HS-5 (cell line): ENCODE measurements around the gene CASP2.

Experiments
- DNase-seq: peaks from one replicate; pipeline ENCODE4 v3.0.0-alpha.2; 2012; ENCODE audit warnings: low read depth

Gene CASP2

GRCh38 chr7:143296686-143297085, 8.5 kb downstream of the CASP2 start:
- no peak for DNase-seq

DNA sequence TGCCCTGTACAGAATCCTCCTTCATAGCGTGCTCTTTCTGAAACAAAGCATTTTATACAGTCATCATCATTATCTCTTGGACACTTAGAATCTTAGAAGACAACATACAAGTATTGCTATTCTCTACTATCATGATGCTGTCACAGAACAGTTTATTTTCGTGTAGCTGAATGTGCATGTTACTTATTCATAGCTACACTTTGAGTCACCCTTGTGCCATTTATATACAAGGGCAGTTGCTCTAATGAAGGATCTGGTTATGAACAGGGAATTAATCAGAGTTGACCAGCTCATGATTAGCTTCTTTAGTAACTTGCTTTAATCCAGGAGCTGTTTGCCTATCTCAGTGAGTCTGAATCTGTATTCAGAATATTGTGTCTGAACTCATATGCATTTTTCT, 11.2 kb downstream of the CASP2 start:
- DNase-seq = no peak

DNA sequence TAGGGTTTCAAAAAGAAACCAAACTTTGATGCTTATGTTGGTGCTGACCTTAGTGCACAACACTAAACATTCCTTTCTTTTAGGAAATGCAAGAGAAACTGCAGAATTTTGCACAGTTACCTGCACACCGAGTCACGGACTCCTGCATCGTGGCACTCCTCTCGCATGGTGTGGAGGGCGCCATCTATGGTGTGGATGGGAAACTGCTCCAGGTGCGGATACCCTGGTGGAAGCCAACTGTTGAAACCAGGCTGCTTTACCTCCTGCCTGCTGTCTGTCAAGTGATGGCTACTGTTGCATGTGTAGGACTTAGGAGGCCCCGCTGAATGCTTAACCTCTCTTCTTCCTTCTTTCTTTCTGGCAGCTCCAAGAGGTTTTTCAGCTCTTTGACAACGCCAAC, 11.7 kb downstream of the CASP2 start:
- no peak for DNase-seq

- DNase-seq = no peak
Observed at GRCh38 chr7:143300959-143301935, 13.1 kb downstream of the CASP2 start.

DNA sequence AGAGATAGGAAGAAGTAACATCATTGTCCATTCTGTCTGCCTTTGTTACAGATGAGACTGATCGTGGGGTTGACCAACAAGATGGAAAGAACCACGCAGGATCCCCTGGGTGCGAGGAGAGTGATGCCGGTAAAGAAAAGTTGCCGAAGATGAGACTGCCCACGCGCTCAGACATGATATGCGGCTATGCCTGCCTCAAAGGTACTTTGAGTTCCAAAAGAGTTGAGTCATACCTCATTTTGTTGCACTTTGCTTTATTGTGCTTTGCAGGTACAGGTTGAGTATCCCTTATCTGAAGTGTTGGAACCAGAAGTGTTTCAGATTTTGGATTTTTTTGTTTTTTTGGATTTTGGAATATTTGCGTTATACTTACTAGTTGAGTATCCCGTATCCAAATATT, 15.6 kb downstream of the CASP2 start:
- no peak for DNase-seq

DNA sequence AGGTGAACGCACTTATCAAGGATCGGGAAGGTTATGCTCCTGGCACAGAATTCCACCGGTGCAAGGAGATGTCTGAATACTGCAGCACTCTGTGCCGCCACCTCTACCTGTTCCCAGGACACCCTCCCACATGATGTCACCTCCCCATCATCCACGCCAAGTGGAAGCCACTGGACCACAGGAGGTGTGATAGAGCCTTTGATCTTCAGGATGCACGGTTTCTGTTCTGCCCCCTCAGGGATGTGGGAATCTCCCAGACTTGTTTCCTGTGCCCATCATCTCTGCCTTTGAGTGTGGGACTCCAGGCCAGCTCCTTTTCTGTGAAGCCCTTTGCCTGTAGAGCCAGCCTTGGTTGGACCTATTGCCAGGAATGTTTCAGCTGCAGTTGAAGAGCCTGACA, 16.8 kb downstream of the CASP2 start:
- DNase-seq = no peak

DNA sequence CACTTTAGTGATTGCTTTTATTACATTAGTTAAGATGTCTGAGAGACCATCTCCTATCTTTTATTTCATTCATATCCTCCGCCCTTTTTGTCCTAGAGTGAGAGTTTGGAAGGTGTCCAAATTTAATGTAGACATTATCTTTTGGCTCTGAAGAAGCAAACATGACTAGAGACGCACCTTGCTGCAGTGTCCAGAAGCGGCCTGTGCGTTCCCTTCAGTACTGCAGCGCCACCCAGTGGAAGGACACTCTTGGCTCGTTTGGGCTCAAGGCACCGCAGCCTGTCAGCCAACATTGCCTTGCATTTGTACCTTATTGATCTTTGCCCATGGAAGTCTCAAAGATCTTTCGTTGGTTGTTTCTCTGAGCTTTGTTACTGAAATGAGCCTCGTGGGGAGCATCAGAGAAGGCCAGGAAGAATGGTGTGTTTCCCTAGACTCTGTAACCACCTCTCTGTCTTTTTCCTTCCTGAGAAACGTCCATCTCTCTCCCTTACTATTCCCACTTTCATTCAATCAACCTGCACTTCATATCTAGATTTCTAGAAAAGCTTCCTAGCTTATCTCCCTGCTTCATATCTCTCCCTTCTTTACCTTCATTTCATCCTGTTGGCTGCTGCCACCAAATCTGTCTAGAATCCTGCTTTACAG, 17.4 kb downstream of the CASP2 start:
- DNase-seq = no peak

DNA sequence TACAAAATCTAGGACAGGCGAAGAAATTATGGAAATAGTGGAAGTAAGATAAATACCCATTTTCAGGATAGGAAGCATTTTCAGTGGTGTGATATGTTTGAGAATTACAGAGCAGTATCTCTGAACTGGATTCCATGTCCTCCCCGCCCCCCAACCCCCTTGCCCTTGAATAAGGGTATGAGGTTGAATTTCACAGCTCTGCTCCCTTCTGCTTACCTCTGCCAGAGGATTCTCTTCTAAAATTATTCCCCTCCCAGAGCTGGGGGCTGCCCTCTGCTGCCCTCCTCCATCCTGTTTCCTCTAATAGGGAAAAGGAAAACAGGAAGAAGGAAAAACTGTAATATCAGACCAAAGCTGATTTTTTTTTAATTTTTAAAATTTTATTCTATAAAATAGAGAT, 20.5 kb downstream of the CASP2 start:
- no peak for DNase-seq

- DNase-seq = no peak
Observed at GRCh38 chr7:143314127-143314526, 26.0 kb downstream of the CASP2 start.

DNA sequence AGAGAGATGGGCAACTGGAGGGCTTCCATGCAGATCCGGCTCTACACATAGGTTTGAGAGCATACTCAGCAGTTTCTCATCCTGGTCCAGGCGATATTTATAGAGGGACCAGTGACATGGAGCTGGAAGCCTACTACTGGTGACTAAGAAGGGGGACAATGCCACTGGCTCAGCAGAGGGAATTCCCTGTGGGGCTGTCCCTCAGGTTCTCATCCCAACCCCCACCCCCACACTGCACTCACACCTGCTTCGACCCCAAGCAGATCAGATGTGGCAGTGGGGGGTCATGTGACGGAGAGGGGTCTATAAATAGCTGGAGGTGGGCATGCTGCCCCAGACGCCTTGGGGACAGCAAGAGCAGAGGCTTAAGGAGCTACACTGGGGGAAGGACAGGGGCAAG, 27.6 kb downstream of the CASP2 start, which contains the start of gene CLCN1:
TSS of gene CLCN1 (plus strand) at position 336 of the 400 bp plus-strand sequence. CDS start 102 bp downstream, outside the sequence.
- no peak for DNase-seq

GRCh38 chr7:143316492-143316891, 28.3 kb downstream of the CASP2 start:
- DNase-seq = no peak

DNA sequence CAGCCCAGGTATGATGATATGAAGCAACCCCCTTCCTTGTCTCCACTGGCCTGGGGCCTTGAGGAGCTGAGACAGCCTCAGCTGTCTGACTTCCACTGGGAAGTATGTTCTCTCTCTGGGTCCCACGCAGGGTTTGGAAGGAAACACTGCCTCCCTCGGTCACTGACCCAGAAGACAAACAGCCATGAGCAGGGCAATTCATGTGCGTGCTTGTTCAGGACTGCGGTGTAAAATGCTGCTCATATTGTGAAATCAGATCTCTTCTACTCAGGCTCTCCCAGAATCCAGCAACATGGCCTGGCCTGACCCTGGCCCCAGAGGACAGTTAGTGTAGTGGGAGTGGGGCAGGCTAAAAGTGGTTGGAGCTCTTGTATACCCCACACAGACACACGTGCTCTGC, 30.5 kb downstream of the CASP2 start:
- no peak for DNase-seq

DNA sequence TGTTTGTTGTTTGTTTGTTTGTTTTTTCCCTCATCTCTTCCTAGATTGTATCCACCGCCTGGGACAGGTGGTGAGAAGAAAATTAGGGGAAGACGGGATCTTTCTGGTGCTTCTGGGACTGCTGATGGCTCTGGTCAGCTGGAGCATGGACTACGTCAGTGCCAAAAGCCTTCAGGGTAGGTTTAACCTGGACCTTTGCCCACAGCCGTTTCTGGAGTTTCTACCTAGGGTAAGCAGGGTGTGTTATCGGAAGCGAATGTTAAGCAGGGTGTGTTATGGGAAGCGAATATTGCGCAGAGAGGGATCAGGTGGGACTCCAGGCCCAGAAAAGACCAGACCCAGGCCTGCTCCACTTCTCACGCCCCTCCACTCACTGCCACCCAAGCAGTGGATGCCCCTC, 32.5 kb downstream of the CASP2 start:
- DNase-seq = no peak

- DNase-seq = no peak
Observed at GRCh38 chr7:143321242-143321641, 33.1 kb downstream of the CASP2 start.

DNA sequence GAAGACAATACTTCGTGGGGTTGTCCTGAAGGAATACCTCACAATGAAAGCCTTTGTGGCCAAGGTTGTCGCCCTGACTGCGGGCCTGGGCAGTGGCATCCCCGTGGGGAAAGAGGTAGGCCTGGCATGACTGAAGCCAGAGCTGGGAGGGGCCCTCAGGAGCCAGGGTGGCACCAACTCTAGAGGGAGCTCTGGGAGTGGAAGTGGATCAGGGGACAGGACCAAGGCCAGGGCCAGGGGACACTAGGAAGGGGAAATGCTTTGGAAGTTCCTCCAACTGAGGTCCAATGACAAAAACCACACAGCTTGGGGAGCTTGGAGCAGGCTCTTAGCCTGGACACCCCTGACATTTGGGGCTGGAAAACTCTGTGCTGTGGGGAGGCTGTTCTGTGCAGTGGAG, 33.6 kb downstream of the CASP2 start:
- DNase-seq = no peak

GRCh38 chr7:143322760-143323633, 34.8 kb downstream of the CASP2 start:
- no peak for DNase-seq

DNA sequence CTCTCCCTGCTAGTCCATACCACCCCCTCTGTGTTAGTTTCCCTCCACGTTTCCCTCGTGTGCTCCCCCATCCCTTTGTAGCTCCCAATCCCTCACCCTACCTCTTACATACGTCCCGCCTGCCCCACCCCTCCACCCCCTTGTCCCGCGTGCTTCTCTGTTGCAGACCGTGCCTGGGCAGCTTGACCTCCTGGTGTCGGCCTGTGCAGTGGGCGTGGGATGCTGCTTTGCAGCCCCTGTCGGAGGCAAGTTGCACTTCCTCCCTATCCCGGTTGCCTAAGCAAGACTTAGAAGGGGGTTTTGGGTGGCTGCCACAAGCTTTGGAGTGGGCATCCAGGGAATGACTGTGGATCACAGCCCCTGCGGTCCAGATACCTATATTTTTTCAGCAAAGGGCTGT, 35.5 kb downstream of the CASP2 start:
- no peak for DNase-seq

DNA sequence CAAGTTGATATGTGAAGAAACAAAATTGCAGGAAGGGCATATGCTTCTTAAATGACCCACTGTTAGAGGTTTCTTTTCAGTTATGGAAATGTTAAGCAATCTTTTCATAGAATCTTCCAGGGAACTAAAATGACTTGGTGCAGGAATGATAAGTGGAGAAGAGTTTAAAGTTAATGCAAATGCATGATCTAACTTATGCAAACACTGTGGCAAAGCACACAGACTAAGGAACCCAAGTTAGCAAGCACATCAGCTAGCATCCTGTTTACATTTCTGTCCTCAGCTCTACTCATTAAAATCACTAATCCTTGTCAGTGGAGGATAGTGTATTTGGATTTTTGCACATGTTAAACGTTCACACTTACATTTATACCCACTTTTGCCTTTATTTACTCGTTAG, 37.1 kb downstream of the CASP2 start:
- no peak for DNase-seq

- DNase-seq = no peak
Observed at GRCh38 chr7:143327903-143328302, 39.8 kb downstream of the CASP2 start.

DNA sequence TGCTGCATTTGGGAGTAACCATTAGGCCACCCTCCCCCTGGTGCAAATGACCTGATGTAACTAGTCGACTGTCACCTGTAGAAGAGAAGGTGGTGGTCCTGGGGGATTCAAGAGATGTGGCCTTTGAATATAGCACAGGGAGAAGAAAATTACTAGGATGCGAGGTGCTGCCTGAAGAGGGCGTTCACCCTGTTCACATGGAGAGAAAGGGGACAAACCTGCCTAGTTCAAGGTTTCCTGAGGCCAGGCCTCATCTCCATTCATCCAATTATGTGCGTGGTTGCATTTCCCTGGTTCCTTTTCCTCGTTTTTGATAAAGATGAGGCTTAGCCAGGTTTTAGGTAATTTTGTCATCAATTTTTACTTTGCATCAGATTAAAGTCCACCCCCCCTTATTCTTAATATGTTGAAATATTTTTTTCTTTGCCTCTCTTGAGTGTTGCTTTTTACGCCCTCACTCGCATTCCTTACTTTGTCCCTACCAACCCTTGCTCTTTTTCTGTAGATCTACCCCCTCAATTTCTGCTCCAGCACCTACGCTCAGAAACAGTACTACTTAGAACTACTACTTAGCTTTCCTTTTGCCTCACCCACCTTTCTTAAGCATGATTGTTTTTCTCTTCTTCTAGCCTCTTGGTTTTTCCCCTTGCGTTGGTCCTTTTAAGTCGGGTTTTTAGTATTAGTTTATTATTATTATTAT, 41.5 kb downstream of the CASP2 start:
- DNase-seq = no peak

DNA sequence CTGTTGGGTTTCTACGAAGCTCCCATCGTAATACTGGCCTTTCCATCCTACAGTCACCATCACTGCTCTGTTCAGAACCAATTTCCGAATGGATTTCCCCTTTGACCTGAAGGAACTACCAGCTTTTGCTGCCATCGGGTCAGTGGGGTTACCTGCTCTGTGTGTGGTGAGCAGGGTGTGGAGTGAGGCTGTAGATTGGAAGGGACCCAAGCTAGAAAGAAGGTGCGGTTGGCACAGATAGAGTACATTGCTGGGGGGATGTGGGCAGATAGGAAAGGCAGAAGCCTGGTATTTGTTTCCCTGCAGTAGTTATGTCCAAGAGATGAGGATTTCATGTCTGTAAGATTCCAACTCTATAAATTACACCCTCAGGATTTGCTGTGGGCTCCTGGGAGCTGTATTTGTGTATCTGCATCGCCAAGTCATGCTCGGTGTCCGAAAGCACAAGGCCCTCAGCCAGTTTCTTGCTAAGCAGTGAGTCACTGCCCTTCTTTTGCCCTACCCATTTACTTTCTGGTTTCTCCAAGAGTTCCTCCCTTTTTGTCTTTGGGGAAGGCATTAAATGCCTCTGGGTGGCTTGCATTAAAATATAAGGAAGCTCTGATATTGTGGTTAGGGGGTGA, 43.1 kb downstream of the CASP2 start:
- peak; percentile 47 for DNase-seq
